ENCODE results near the gene OGN. TPM values are rescaled to one million over a fixed set of nuclear protein-coding genes. Genes with fewer than 3 reads are reported as not detected.
A peak's percentile ranks its signal among the peaks of the same experiment; 100 is the strongest.

The OGN gene
- total RNA-seq, 4 donors from 2014 or later = 12.9 to 101 (median 30.2) TPM

DNA sequence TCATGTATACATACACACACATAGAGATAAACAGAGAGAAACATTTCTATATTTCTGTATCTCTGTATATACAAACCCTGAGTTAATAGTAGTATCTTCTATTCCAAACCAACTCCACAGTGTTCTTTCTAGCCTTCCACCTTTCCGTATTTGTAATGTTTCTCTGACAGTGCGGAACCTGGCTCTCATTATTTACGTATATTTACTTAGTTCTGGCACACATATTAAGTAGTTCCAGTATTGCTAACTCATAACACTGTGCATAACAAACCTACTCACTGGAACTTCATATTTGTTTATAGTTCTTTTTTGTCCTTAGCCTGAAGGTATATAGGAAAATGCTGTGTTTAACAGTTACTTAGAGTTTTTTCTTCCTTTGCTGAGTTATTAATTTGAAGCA is 6.5 kb downstream of the OGN start:
- Histone ChIP-seq H3K9me3 (no peaks in the 10 kb centered on the region), H3K27me3 (no peaks in the 10 kb centered on the region), H3K27ac (peak overlapping the region in 1 of 4 donors; percentile 9), H3K36me3 (peaks cover 0 to 9% of the 10 kb centered on the region in 2 donors), H3K4me3 (no peak overlapping the region), H3K4me1 (peaks cover 0 to 30% (median 1%) of the 10 kb centered on the region in 3 donors)
- 43 to 85% methylated on average over 3 of the region's 3 CpGs for WGBS, 2 donors (ENCODE audit: low coverage in 1 of 2)
- no peak for ATAC-seq
- TF ChIP-seq POLR2AphosphoS5 (IDR thresholded peaks at IDR 0.05) (no peak), EP300 (IDR thresholded peaks at IDR 0.05) (no peak)

DNA sequence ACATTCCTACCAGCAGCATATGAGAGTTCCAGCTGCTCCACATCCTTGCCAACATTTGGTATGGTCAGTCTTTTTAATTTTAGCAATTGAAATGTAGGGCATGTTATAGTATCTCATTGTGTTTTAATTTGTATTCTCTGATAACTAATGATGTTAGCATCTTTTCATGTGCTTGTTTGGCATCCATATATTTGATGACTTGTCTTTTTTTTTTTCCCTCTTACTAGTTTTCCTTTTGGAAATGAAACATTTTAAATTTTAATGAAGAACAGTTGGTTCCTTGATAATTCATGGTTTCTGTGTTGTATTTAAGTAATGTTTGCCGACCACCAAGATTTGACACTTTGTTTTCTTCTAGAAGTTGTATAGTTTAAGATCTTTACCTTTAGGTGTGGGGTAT is 8.8 kb downstream of the OGN start:
- Histone ChIP-seq H3K27me3 (no peaks in the 10 kb centered on the region), H3K27ac (peak overlapping the region in 1 of 4 donors; percentile 8), H3K4me1 (peaks cover 0 to 15% (median 3%) of the 10 kb centered on the region in 3 donors), H3K4me3 (no peak overlapping the region), H3K9me3 (no peaks in the 10 kb centered on the region), H3K36me3 (peaks cover 0 to 11% of the 10 kb centered on the region in 2 donors)
- no peak for ATAC-seq
- 87 to 91% methylated on average over 1 of the region's 1 CpG for WGBS, 2 donors (ENCODE audit: low coverage in 1 of 2)
- TF ChIP-seq CTCF (IDR thresholded peaks at IDR 0.05) (no peak), POLR2A (IDR thresholded peaks at IDR 0.05) (no peak), POLR2AphosphoS5 (IDR thresholded peaks at IDR 0.05) (no peak), EP300 (IDR thresholded peaks at IDR 0.05) (no peak)

DNA sequence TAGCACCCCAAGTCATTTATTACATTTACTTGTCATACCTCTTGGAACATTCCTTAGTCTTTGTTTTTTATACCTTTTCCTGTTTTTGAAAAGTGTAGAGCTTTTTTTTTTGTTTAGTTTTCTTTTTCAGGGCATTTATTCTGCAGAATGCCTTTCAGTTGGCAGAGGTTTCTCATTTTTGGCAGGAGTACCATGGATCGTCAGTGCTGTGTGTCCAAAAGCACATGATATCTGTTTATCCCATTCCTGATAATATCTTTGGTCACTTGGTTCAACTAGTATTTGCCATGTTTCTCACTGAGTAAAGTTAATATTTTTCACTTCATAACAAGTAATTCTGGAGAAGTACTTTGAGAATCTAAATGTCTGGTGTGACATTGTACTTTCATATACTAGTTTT is 10.7 kb downstream of the OGN start:
- H3K9me3 ChIP-seq = no peaks in the 10 kb centered on the region
- no peak overlapping the region for H3K4me3 ChIP-seq
- H3K27me3 ChIP-seq = no peaks in the 10 kb centered on the region
- no peak for TF ChIP-seq POLR2A (IDR thresholded peaks at IDR 0.05)
- peak; percentile 11 for TF ChIP-seq POLR2AphosphoS5 (IDR thresholded peaks at IDR 0.05)
- H3K36me3 ChIP-seq = peaks cover 0 to 11% of the 10 kb centered on the region in 2 donors
- H3K4me1 ChIP-seq = peaks cover 0 to 22% (median 3%) of the 10 kb centered on the region in 3 donors
- H3K27ac ChIP-seq = peak overlapping the region in 3 of 4 donors; percentile 49 to 65 (median 61)
- ATAC-seq = no peak
- WGBS, 2 donors (ENCODE audit: low coverage in 1 of 2) = 7 to 17% methylated on average over 1 of the region's 1 CpG

DNA sequence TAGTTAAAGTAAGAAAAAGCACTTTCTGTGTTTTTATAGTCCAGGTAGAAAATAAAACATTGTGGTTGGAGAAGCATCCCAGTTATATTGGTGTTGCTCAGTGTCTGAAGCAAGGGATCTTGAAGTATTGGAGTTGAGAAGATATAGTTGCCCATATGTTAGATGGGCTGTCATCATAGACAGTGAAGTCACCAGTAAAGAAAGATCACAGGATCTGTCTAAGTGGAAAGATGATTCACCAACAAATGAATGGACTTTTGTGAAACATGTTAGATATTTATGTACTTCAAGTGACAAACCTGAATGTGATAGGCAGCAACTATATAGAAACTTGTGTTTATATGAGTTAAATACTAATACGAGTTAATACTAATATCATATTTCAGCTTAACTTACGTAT is 11.7 kb downstream of the OGN start:
- ATAC-seq = no peak
- Histone ChIP-seq H3K4me3 (no peak overlapping the region), H3K4me1 (peaks cover 0 to 22% (median 3%) of the 10 kb centered on the region in 3 donors), H3K27me3 (no peaks in the 10 kb centered on the region), H3K9me3 (no peaks in the 10 kb centered on the region), H3K27ac (peak overlapping the region in 2 of 4 donors; percentile 61 to 65), H3K36me3 (peaks cover 0 to 11% of the 10 kb centered on the region in 2 donors)
- 55 to 75% methylated on average over 2 of the region's 2 CpGs for WGBS, 2 donors (ENCODE audit: low coverage in 1 of 2)
- TF ChIP-seq POLR2AphosphoS5 (IDR thresholded peaks at IDR 0.05) (no peak), EP300 (IDR thresholded peaks at IDR 0.05) (no peak), POLR2A (IDR thresholded peaks at IDR 0.05) (no peak), CTCF (IDR thresholded peaks at IDR 0.05) (no peak)

- Histone ChIP-seq H3K27ac (peak overlapping the region in 3 of 4 donors; percentile 32 to 59 (median 43)), H3K4me1 (peaks cover 0 to 26% (median 4%) of the 10 kb centered on the region in 3 donors), H3K9me3 (no peaks in the 10 kb centered on the region), H3K36me3 (peaks cover 0 to 3% of the 10 kb centered on the region in 2 donors), H3K27me3 (no peaks in the 10 kb centered on the region), H3K4me3 (no peak overlapping the region)
- TF ChIP-seq EP300 (IDR thresholded peaks at IDR 0.05) (no peak), POLR2AphosphoS5 (IDR thresholded peaks at IDR 0.05) (peak; percentile 25), CTCF (IDR thresholded peaks at IDR 0.05) (no peak), POLR2A (IDR thresholded peaks at IDR 0.05) (no peak)
- 60 to 61% methylated on average over 4 of the region's 4 CpGs for whole genome bisulfite sequencing, 2 donors (ENCODE audit: low coverage in 1 of 2)
- no peak for ATAC-seq
Observed at GRCh38 chr9:92385953-92386352, 18.4 kb downstream of the OGN start.

DNA sequence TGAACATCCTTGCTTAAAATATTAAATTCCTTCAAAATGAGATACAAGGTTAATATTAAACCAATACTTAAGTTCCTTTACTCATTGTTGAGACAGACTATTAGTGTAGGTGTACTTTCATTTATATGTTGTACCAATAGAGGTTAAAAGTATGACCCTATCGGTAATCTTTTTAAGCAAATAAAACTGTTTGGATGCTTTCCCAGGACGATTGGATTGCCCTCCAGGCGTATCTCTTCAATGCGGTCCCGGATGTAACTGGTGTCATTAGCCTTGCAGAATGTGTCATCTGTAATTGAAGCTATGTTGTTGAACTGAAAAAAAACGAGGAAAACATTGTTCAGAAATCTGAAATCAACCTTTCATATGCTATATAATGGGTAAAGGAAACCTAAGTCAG is 18.9 kb downstream of the OGN start:
- no peaks in the 10 kb centered on the region for H3K9me3 ChIP-seq
- H3K4me1 ChIP-seq = peaks cover 0 to 26% (median 4%) of the 10 kb centered on the region in 3 donors
- no peaks in the 10 kb centered on the region for H3K36me3 ChIP-seq
- 55 to 100% methylated on average over 1 to 6 of the region's 6 CpGs for WGBS, 2 donors (ENCODE audit: low coverage in 1 of 2)
- H3K27ac ChIP-seq = peak overlapping the region in 3 of 4 donors; percentile 32 to 59 (median 43)
- no peak overlapping the region for H3K4me3 ChIP-seq
- no peak for TF ChIP-seq POLR2AphosphoS5 (IDR thresholded peaks at IDR 0.05)
- TF ChIP-seq EP300 (IDR thresholded peaks at IDR 0.05) = no peak
- TF ChIP-seq CTCF (IDR thresholded peaks at IDR 0.05) = no peak
- no peak for TF ChIP-seq POLR2A (IDR thresholded peaks at IDR 0.05)
- ATAC-seq = no peak
- H3K27me3 ChIP-seq = no peaks in the 10 kb centered on the region
